ENCODE measurements around the gene S100A14. TPM values are rescaled to one million over a fixed set of nuclear protein-coding genes. Genes with fewer than 3 reads are reported as not detected.

The S100A14 gene
- total RNA-seq, 6 donors from 2014 or later: 76.5 to 239 (median 133) TPM

GRCh38 chr1:153613406-153613805 lies 2.7 kb downstream of the S100A14 start:
- TF ChIP-seq, protein P1, sequence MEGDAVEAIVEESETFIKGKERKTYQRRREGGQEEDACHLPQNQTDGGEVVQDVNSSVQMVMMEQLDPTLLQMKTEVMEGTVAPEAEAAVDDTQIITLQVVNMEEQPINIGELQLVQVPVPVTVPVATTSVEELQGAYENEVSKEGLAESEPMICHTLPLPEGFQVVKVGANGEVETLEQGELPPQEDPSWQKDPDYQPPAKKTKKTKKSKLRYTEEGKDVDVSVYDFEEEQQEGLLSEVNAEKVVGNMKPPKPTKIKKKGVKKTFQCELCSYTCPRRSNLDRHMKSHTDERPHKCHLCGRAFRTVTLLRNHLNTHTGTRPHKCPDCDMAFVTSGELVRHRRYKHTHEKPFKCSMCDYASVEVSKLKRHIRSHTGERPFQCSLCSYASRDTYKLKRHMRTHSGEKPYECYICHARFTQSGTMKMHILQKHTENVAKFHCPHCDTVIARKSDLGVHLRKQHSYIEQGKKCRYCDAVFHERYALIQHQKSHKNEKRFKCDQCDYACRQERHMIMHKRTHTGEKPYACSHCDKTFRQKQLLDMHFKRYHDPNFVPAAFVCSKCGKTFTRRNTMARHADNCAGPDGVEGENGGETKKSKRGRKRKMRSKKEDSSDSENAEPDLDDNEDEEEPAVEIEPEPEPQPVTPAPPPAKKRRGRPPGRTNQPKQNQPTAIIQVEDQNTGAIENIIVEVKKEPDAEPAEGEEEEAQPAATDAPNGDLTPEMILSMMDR (IDR thresholded peaks at IDR 0.05): no peak
- TF ChIP-seq POLR2A (IDR thresholded peaks at IDR 0.05) (no peak), POLR2AphosphoS5 (IDR thresholded peaks at IDR 0.05) (no peak), EP300 (IDR thresholded peaks at IDR 0.05) (no peak)
- no peak for ATAC-seq (ENCODE audit: low FRiP score in 2 of 2)
- H3K27ac ChIP-seq: peak overlapping the region; percentile 61 to 99 (median 90)
- peaks cover 45 to 80% (median 67%) of the 10 kb centered on the region in 4 donors for H3K4me1 ChIP-seq
- DNase-seq: no peak
- peak overlapping the region in 3 of 4 donors; percentile 43 to 55 (median 49) for H3K4me3 ChIP-seq
- H3K36me3 ChIP-seq: peaks cover 0 to under 1% (median 0%) of the 10 kb centered on the region in 4 donors
- 69 to 79% methylated on average over 5 of the region's 5 CpGs for whole genome bisulfite sequencing, 2 donors
- H3K27me3 ChIP-seq: no peaks in the 10 kb centered on the region
- H3K9me3 ChIP-seq: no peaks in the 10 kb centered on the region

DNA sequence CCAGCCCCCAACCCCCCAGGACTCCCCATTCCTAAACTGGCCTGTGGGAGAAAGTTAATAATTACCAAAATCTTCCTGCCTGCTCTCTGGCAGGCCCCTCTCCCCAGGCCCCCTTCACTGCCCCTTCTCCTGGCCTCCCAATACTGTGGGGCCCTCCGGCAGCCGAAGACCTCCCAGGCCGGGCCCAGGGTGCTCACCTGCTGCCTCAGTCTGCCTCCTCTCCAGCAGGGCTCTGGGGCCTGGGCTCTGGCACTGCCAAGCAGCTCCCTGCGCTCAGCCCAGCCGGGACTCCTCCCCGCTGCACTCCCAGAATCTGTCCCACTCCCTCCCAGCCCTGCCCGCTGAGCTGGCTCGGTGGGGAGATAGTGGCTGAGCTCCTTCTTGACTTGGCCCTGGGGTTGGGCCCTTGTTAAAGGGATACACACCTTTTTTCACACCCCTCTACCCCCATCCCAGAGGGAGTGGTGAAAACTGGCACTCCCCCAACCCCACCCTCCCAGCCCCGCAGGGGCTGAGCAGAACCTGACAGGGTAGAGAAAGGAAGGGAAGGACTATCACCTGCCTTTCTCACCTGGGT lies 3.3 kb downstream of the S100A14 start, which contains the start of gene S100A16:
S100A16 (minus strand) TSS at position 383 of the 577 bp plus-strand sequence. CDS start 4,986 bp downstream, outside the sequence.
- H3K9me3 ChIP-seq: no peaks in the 10 kb centered on the region
- peak within 1 kb of the TSS; percentile 61 to 99 (median 90) for H3K27ac ChIP-seq
- peak within 1 kb of the TSS; percentile 43 to 55 (median 50) for H3K4me3 ChIP-seq
- DNase-seq (peak; percentile 87 to 88), ATAC-seq (ENCODE audit: low FRiP score in 2 of 2) (peak; percentile 72 to 79)
- WGBS, 2 donors: 48 to 58% methylated on average over 3 to 9 of the region's 9 CpGs
- H3K4me1 ChIP-seq: peaks cover 51 to 85% (median 68%) of the 10 kb centered on the region in 4 donors
- H3K27me3 ChIP-seq: no peaks in the 10 kb centered on the region
- H3K36me3 ChIP-seq: peaks cover 0 to 2% (median 0%) of the 10 kb centered on the region in 4 donors
- TF ChIP-seq POLR2A (IDR thresholded peaks at IDR 0.05) (peak in 3 of 4 donors; percentile 25 to 84 (median 76)), POLR2AphosphoS5 (IDR thresholded peaks at IDR 0.05) (peak; percentile 64 to 87)
- TF ChIP-seq, protein P1 (IDR thresholded peaks at IDR 0.05): no peak

GRCh38 chr1:153612111-153612754 lies 3.9 kb downstream of the S100A14 start:
- ATAC-seq (ENCODE audit: low FRiP score in 2 of 2) (no peak), DNase-seq (no peak)
- Histone ChIP-seq H3K4me3 (peak overlapping the region; percentile 43 to 55 (median 50)), H3K9me3 (no peaks in the 10 kb centered on the region), H3K27ac (peak overlapping the region; percentile 61 to 99 (median 90)), H3K27me3 (no peaks in the 10 kb centered on the region), H3K36me3 (peaks cover 0 to 8% (median 3%) of the 10 kb centered on the region in 4 donors), H3K4me1 (peaks cover 50 to 86% (median 67%) of the 10 kb centered on the region in 4 donors)
- TF ChIP-seq EP300 (IDR thresholded peaks at IDR 0.05) (no peak), POLR2AphosphoS5 (IDR thresholded peaks at IDR 0.05) (no peak), POLR2A (IDR thresholded peaks at IDR 0.05) (no peak)
- TF ChIP-seq, protein P1 (IDR thresholded peaks at IDR 0.05): no peak
- WGBS, 2 donors: 71% methylated on average over 10 to 11 of the region's 11 CpGs

- DNase-seq (no peak), ATAC-seq (ENCODE audit: low FRiP score in 2 of 2) (no peak)
- no peak for TF ChIP-seq POLR2AphosphoS5 (IDR thresholded peaks at IDR 0.05)
- no peak for TF ChIP-seq EP300 (IDR thresholded peaks at IDR 0.05)
- TF ChIP-seq POLR2A (IDR thresholded peaks at IDR 0.05): no peak
- Histone ChIP-seq H3K4me3 (peak overlapping the region; percentile 4 to 55 (median 46)), H3K27me3 (no peaks in the 10 kb centered on the region), H3K4me1 (peaks cover 45 to 83% (median 62%) of the 10 kb centered on the region in 4 donors), H3K36me3 (peaks cover 0 to 17% (median 11%) of the 10 kb centered on the region in 4 donors), H3K9me3 (no peaks in the 10 kb centered on the region), H3K27ac (peak overlapping the region; percentile 86 to 99 (median 96))
- 79 to 80% methylated on average over 1 of the region's 1 CpG for WGBS, 2 donors
These were observed 4.8 kb downstream of the S100A14 start for GRCh38 chr1:153611356-153611755.

DNA sequence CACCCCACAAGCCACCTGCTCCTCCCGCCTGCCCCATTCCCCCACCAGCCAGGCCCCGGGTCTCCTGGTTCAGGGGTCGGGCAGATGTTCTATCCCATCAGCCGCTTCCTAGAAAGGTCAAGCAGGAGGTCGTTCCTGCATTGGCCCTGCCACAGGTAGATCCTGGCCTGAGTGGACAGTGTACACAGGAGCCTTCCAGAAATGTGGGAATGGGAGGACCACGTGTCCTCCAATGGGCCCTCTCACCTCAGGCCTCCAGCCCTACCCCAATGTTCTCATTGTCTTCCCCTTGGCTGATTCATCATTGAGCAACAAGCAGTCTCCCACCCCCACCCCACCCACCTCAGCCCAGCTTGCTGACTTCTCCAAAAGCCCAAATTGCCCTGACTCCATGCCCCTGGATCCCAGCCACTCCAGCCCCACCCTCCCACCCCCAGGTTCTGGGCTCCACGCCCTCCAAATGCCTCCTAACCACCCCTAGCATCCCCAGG lies 5.3 kb downstream of the S100A14 start:
- TF ChIP-seq EP300 (IDR thresholded peaks at IDR 0.05) (no peak), POLR2A (IDR thresholded peaks at IDR 0.05) (no peak), POLR2AphosphoS5 (IDR thresholded peaks at IDR 0.05) (no peak)
- TF ChIP-seq, protein P1 (IDR thresholded peaks at IDR 0.05): no peak
- ATAC-seq (ENCODE audit: low FRiP score in 2 of 2) (peak in 1 of 2 donors; percentile 16), DNase-seq (no peak)
- H3K27me3 ChIP-seq: no peaks in the 10 kb centered on the region
- H3K4me3 ChIP-seq: peak overlapping the region in 1 of 4 donors; percentile 49
- peak overlapping the region; percentile 86 to 99 (median 96) for H3K27ac ChIP-seq
- H3K9me3 ChIP-seq: no peaks in the 10 kb centered on the region
- H3K4me1 ChIP-seq: peaks cover 40 to 78% (median 58%) of the 10 kb centered on the region in 4 donors
- 71 to 72% methylated on average over 1 to 4 of the region's 7 CpGs for WGBS, 2 donors
- peaks cover 0 to 20% (median 11%) of the 10 kb centered on the region in 4 donors for H3K36me3 ChIP-seq

Measured in upper lobe of left lung (tissue), 6 donors.